SJSA1 (cell line): ENCODE data around the gene HOXB3. TPM values are rescaled to one million over a fixed set of nuclear protein-coding genes. Genes with fewer than 3 reads are reported as not detected.

Experiments
- DNase-seq, 2 experiments: peaks; one replicate each; pipeline ENCODE4 v3.0.0-alpha.2; 2015 to 2020; ENCODE audit warnings: low spot score in 2 of 2, low read depth in 1 of 2
- H3K27ac ChIP-seq: fragments of 250-450 bp; sonication (Bioruptor Pico); 2 replicates; pipeline ENCODE4 v1.5.1; 2020; ENCODE audit warnings: mild to moderate bottlenecking, moderate library complexity
- H3K27me3 ChIP-seq: fragments of 250-450 bp; sonication (Bioruptor Pico); replicated peaks from 2 replicates; pipeline ENCODE4 v1.5.1; 2020; ENCODE audit warnings: mild to moderate bottlenecking, moderate library complexity
- H3K36me3 ChIP-seq: fragments of 250-450 bp; sonication (Bioruptor Pico); 2 replicates; pipeline ENCODE4 v1.5.1; 2020; ENCODE audit warnings: mild to moderate bottlenecking
- H3K4me1 ChIP-seq: fragments of 250-450 bp; sonication (Bioruptor Pico); replicated peaks from 2 replicates; pipeline ENCODE4 v1.6.1; 2021; ENCODE audit warnings: mild to moderate bottlenecking
- H3K4me3 ChIP-seq: fragments of 250-450 bp; sonication (Bioruptor Pico); 2 replicates; pipeline ENCODE4 v1.5.1; 2020; ENCODE audit warnings: mild to moderate bottlenecking
- H3K9me3 ChIP-seq: fragments of 250-450 bp; sonication (Bioruptor Pico); replicated peaks from 2 replicates; pipeline ENCODE4 v1.5.1; 2020; ENCODE audit warnings: mild to moderate bottlenecking
- total RNA-seq: library from RNA; depleted of rRNA; stranded (reverse); fragments of >200 nt; shearing (Covaris generic); gene quantifications from 2 replicates; pipeline ENCODE4 v1.2.3, GENCODE V29; 2014; rRNA removed

HOXB3 gene
- total RNA-seq = 1.4 and 5.2 TPM in 2 replicates

GRCh38 chr17:48589831-48590606, at the start of gene HOXB3:
Gene HOXB3, minus strand, starts transcription at chr17:48590241. Its CDS starts 37,767 bp downstream, at chr17:48552474.
- no peaks in the 10 kb centered on the region for H3K9me3 ChIP-seq
- H3K4me3 ChIP-seq = no peak within 1 kb of the TSS
- H3K36me3 ChIP-seq = 0 out of 2 replicates have a peak, but pooled peaks cover 4% of the 10 kb centered on the region
- DNase-seq = no peak
- H3K4me1 ChIP-seq = peaks cover 30% of the 10 kb centered on the region
- no peak within 1 kb of the TSS for H3K27ac ChIP-seq
- no peaks in the 10 kb centered on the region for H3K27me3 ChIP-seq

- Histone ChIP-seq H3K27me3 (peaks cover 96% of the 10 kb centered on the region), H3K4me3 (no peak overlapping the region), H3K4me1 (0 out of 2 replicates have a peak, but pooled peaks cover 3% of the 10 kb centered on the region), H3K9me3 (no peaks in the 10 kb centered on the region), H3K36me3 (no peaks in the 10 kb centered on the region), H3K27ac (no peak overlapping the region)
- DNase-seq = no peak
Observed at GRCh38 chr17:48639136-48639535, 49.1 kb upstream of the HOXB3 start.

GRCh38 chr17:48637323-48638260, 47.6 kb upstream of the HOXB3 start:
- Histone ChIP-seq H3K9me3 (no peaks in the 10 kb centered on the region), H3K4me3 (no peak overlapping the region), H3K36me3 (no peaks in the 10 kb centered on the region), H3K4me1 (0 out of 2 replicates have a peak, but pooled peaks cover 3% of the 10 kb centered on the region), H3K27ac (no peak overlapping the region), H3K27me3 (peaks cover 96% of the 10 kb centered on the region)
- DNase-seq = peak in 1 of 2 experiments; percentile 33

- peak; percentile 80 to 98 for DNase-seq
- no peak overlapping the region for H3K4me3 ChIP-seq
- 0 out of 2 replicates have a peak, but pooled peaks cover 3% of the 10 kb centered on the region for H3K4me1 ChIP-seq
- H3K9me3 ChIP-seq = no peaks in the 10 kb centered on the region
- H3K27me3 ChIP-seq = peaks cover 96% of the 10 kb centered on the region
- H3K27ac ChIP-seq = no peak overlapping the region
- no peaks in the 10 kb centered on the region for H3K36me3 ChIP-seq
Observed at GRCh38 chr17:48636177-48637018, 46.4 kb upstream of the HOXB3 start.

GRCh38 chr17:48634493-48635208, 44.6 kb upstream of the HOXB3 start:
- Histone ChIP-seq H3K36me3 (no peaks in the 10 kb centered on the region), H3K9me3 (no peaks in the 10 kb centered on the region), H3K27ac (no peak overlapping the region), H3K27me3 (peaks cover 96% of the 10 kb centered on the region), H3K4me1 (0 out of 2 replicates have a peak, but pooled peaks cover 3% of the 10 kb centered on the region), H3K4me3 (no peak overlapping the region)
- DNase-seq = no peak

- Histone ChIP-seq H3K27me3 (peaks cover 96% of the 10 kb centered on the region), H3K9me3 (no peaks in the 10 kb centered on the region), H3K36me3 (no peaks in the 10 kb centered on the region), H3K4me3 (no peak overlapping the region), H3K4me1 (0 out of 2 replicates have a peak, but pooled peaks cover 3% of the 10 kb centered on the region), H3K27ac (no peak overlapping the region)
- DNase-seq = no peak
Observed at GRCh38 chr17:48633266-48633677, 43.2 kb upstream of the HOXB3 start.

- Histone ChIP-seq H3K4me3 (no peak overlapping the region), H3K36me3 (no peaks in the 10 kb centered on the region), H3K4me1 (0 out of 2 replicates have a peak, but pooled peaks cover 3% of the 10 kb centered on the region), H3K27me3 (peaks cover 96% of the 10 kb centered on the region), H3K27ac (no peak overlapping the region), H3K9me3 (no peaks in the 10 kb centered on the region)
- no peak for DNase-seq
Observed at GRCh38 chr17:48632579-48633265, 42.7 kb upstream of the HOXB3 start.

GRCh38 chr17:48631693-48632578, 41.9 kb upstream of the HOXB3 start:
- H3K9me3 ChIP-seq = no peaks in the 10 kb centered on the region
- H3K27ac ChIP-seq = no peak overlapping the region
- H3K4me1 ChIP-seq = 0 out of 2 replicates have a peak, but pooled peaks cover 3% of the 10 kb centered on the region
- H3K4me3 ChIP-seq = no peak overlapping the region
- no peaks in the 10 kb centered on the region for H3K36me3 ChIP-seq
- peaks cover 97% of the 10 kb centered on the region for H3K27me3 ChIP-seq
- DNase-seq = no peak

- no peaks in the 10 kb centered on the region for H3K36me3 ChIP-seq
- no peak overlapping the region for H3K27ac ChIP-seq
- H3K4me3 ChIP-seq = no peak overlapping the region
- peaks cover 6% of the 10 kb centered on the region for H3K4me1 ChIP-seq
- H3K9me3 ChIP-seq = no peaks in the 10 kb centered on the region
- DNase-seq = no peak
- H3K27me3 ChIP-seq = peaks cover 98% of the 10 kb centered on the region
Observed at GRCh38 chr17:48630925-48631692, 41.1 kb upstream of the HOXB3 start.

GRCh38 chr17:48630009-48630924, 40.2 kb upstream of the HOXB3 start:
- Histone ChIP-seq H3K4me3 (no peak overlapping the region), H3K4me1 (peaks cover 14% of the 10 kb centered on the region), H3K9me3 (no peaks in the 10 kb centered on the region), H3K36me3 (no peaks in the 10 kb centered on the region), H3K27me3 (peaks cover 98% of the 10 kb centered on the region), H3K27ac (no peak overlapping the region)
- DNase-seq = no peak
